ENCODE measurements around the gene DEDD. TPM values are rescaled to one million over a fixed set of nuclear protein-coding genes. Genes with fewer than 3 reads are reported as not detected.

DEDD gene
- total RNA-seq, 2 donors from 2014 or later = 21.8 to 28.9 TPM

- H3K4me1 ChIP-seq = no peaks in the 10 kb centered on the region
- H3K27me3 ChIP-seq = no peaks in the 10 kb centered on the region
- no peak overlapping the region for H3K4me3 ChIP-seq
- TF ChIP-seq CTCF (IDR thresholded peaks at IDR 0.05) = no peak
- H3K9me3 ChIP-seq = no peaks in the 10 kb centered on the region
- H3K36me3 ChIP-seq = no peaks in the 10 kb centered on the region
- H3K27ac ChIP-seq = no peak overlapping the region
- no peak for DNase-seq (ENCODE audit: low spot score)
Measured at GRCh38 chr1:161072751-161073449, 59.6 kb downstream of the DEDD start.

GRCh38 chr1:161071886-161072371 lies 60.5 kb downstream of the DEDD start:
- Histone ChIP-seq H3K4me1 (no peaks in the 10 kb centered on the region), H3K4me3 (no peak overlapping the region), H3K9me3 (no peaks in the 10 kb centered on the region), H3K36me3 (no peaks in the 10 kb centered on the region), H3K27ac (no peak overlapping the region), H3K27me3 (no peaks in the 10 kb centered on the region)
- DNase-seq (ENCODE audit: low spot score) = peak; percentile 77
- peak in 1 of 2 donors; percentile 57 for TF ChIP-seq CTCF (IDR thresholded peaks at IDR 0.05)

Other genes with a start within 250 kb of the DEDD start
- gene ITLN1, start 247.5 kb downstream of the DEDD start, total RNA-seq = 1,000 to 10,000 TPM; 1,064 to 3,973 TPM
- gene ITLN2, start 177.9 kb downstream of the DEDD start, total RNA-seq = 1 to 10 TPM; 2.0 to 6.3 TPM
- gene F11R, start 111.5 kb downstream of the DEDD start, total RNA-seq = 10 to 100 TPM; 11.2 to 26.2 TPM
- 100 to 1,000 TPM in 1 of 2 donors, 10 to 100 TPM in 1; 95.0 to 118 TPM for gene TSTD1, start 93.7 kb downstream of the DEDD start, total RNA-seq
- gene USF1, start 86.7 kb downstream of the DEDD start, total RNA-seq = 10 to 100 TPM; 21.7 to 25.5 TPM
- 1 to 10 TPM; 1.4 to 4.6 TPM for gene ARHGAP30, start 62.8 kb downstream of the DEDD start, total RNA-seq
- under 1 TPM in 1 of 2 donors, not detected in 1; 0.75 TPM for gene NECTIN4, start 43.1 kb downstream of the DEDD start, total RNA-seq
- gene KLHDC9, start 34.3 kb downstream of the DEDD start, total RNA-seq = 1 to 10 TPM; 2.9 to 7.8 TPM
- gene PFDN2, start 14.6 kb downstream of the DEDD start, total RNA-seq = 10 to 100 TPM; 39.9 to 42.2 TPM
- 10 to 100 TPM; 19.1 to 26.0 TPM for gene NIT1, start 14.6 kb downstream of the DEDD start, total RNA-seq
- gene UFC1, start 21.3 kb upstream of the DEDD start, total RNA-seq = 10 to 100 TPM; 53.0 to 77.4 TPM
- 10 to 100 TPM; 13.5 to 14.4 TPM for gene USP21, start 26.8 kb upstream of the DEDD start, total RNA-seq
- 1 to 10 TPM; 8.3 to 9.6 TPM for gene PPOX, start 33.8 kb upstream of the DEDD start, total RNA-seq
- 10 to 100 TPM; 24.3 to 32.7 TPM for gene B4GALT3, start 44.8 kb upstream of the DEDD start, total RNA-seq
- gene ADAMTS4, start 66.4 kb upstream of the DEDD start, total RNA-seq = 10 to 100 TPM; 12.6 to 19.5 TPM
- 100 to 1,000 TPM; 148 to 311 TPM for gene NDUFS2, start 69.7 kb upstream of the DEDD start, total RNA-seq
- gene FCER1G, start 82.6 kb upstream of the DEDD start, total RNA-seq = 10 to 100 TPM; 16.8 to 77.8 TPM
- not detected for gene APOA2, start 91.0 kb upstream of the DEDD start, total RNA-seq
- 10 to 100 TPM; 23.9 to 35.3 TPM for gene TOMM40L, start 93.4 kb upstream of the DEDD start, total RNA-seq
- not detected for gene NR1I3, start 105.5 kb upstream of the DEDD start, total RNA-seq
- under 1 TPM in 1 of 2 donors, not detected in 1; 0.59 TPM for gene PCP4L1, start 126.1 kb upstream of the DEDD start, total RNA-seq
- 1 to 10 TPM; 1.7 to 5.1 TPM for gene MPZ, start 177.3 kb upstream of the DEDD start, total RNA-seq
- gene SDHC, start 181.7 kb upstream of the DEDD start, total RNA-seq = 100 to 1,000 TPM in 1 of 2 donors, 10 to 100 TPM in 1; 37.8 to 151 TPM
- not detected for gene CFAP126, start 235.2 kb upstream of the DEDD start, total RNA-seq